Measurements from ENCODE around the gene SLC2A10.

GRCh38 chr20:46779831-46780230 is 70.4 kb downstream of the SLC2A10 start:
- no peak for TF ChIP-seq CTCF (IDR thresholded peaks at IDR 0.05)
- no peak for TF ChIP-seq REST (IDR thresholded peaks at IDR 0.05; ENCODE audit: insufficient read depth in 1 of 2, low read depth in 2 of 2, low read length in 1 of 2)

Data from Panc1 (cell line).